NCI-H69 (cell line): ENCODE data around the gene MRTO4.
"Not testable (repeated sequence)": the region's sequence is repeated elsewhere in the genome, so short reads cannot be mapped to it uniquely, and the experiment has no call there.

Experiments
- DNase-seq: peaks from one replicate; lab custom pipeline; 2025; lab: John Stamatoyannopoulos, UW

MRTO4 gene

DNA sequence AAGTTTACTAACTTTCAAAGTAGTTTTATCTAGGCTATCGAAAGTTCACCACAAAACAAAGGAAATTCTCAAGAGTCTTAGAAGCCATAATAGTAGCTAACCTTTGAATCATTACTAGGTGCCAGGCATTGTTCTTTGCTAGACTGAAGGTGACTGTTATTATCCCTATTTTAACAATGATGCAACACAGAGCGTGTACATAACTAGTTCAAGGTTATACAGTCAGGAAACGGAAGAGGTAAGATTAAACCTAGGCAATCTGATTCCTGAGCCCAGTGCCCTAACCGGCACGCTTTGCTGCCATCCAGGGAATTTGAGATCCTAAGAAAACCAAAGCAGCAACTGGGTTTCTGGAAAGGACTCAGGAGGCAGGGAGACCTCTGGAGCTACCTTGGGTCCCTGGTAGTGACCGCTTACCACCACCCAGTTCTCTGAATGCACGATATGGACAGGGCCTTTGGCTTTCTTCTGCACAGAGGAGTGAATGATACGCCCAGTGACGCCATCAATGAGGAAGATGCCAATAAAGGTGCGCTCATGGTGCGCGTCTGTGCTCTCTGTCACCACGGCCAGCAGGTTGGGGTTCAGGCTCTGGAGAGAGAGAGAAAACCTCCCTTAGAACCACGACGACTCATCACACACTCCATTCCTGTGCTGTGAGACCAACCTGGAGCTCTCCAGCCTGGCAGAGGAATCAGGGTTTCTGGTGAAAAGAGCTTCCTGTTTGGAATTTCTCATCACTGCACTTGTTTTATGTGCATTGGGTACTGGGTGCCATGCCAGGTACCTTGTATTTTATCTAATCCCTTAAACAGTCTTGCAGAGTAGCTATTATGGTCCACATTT lies 28.4 kb upstream of the MRTO4 start:
- DNase-seq: no peak

DNA sequence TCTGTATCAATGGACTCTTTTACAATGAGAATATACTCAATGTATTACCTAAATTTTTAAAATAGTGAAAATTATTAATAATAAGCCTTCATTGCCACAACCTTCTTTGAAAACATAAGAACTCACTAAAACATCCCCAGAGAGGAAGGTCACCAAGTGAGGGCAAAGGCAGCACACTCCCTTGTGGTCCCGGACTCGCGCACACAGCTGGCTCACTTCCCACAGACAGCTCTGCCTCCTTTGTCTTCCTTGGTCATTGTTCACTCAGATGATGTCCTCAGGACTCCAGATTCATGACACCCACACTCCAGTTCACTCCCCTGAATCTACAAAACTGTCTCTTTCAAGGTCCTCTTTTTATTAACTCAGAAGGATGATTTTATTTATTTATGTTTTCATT lies 22.4 kb upstream of the MRTO4 start:
- no peak for DNase-seq

DNA sequence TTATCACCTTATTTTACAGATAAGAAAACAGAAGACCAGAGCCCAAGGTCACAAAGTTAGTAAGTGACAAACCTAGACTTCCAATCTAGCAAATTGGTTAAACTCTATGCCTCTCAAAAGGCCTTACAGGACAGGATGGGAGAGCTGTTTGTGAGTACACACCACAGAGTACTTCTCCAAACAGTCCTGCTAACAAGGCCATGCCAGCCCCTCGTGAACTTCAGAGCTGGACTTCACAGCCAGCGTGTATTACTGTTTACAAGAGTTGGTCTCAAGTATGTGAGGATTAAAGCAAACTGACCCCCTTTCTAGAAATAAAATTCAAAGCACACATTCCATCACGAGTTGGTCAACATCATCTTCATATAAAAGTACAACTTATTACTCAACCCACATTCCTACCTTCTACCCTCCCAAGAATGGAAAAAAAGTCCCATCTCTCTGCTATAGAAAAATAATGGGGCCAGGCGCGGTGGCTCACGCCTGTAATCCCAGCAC lies 21.7 kb upstream of the MRTO4 start:
- no peak for DNase-seq

DNA sequence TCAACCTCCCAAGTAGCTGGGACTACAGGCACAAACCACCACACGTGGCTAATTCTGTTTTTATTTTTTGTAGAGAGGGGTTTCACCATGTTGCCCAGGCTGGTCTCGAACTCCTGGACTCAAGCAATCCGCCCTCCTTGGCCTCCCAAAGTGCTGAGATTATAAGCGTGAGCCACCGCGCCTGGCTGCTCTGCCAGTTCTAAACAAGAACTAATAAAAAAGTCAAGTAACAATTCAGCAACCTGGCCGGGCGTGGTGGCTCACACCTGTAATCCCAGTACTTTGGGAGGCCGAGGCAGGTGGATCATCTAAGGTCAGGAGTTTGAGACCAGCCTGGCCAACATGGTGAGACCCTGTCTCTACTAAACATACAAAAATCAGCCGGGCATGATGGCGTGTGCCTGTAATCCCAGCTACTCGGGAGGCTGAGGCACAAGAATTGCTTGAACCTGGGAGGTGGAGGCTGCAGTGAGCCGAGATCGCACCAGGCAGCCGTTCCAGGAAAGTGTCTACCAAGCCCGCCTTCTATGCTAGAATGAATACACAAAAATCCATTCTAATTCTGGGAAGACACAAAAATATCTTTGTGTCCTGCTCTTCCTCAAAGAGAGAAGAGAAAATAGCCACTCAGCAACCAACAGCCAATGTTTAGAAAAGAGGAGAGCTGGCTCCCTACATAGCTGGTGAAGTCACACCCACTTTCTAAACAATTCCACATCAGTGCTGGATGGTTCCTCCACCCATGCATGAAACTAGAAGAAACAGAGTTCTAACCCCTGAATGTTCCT lies 19.7 kb upstream of the MRTO4 start:
- DNase-seq: not testable (repeated sequence)

DNA sequence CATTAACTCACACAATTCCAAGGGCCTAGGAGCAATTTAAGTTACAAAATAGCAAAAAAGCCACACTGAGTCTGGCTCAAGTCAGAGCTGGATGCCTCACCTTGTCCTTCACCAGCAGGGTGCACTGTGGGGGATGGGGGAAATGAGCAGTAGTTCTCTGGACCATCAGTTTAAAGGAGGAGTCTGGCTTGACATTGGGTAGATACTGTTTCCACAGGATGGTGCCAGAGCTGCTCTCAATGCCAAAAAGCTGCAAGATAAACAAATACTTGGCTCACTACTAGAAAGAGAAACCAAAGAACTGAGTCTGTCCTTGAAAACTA lies 19.1 kb upstream of the MRTO4 start:
- DNase-seq: no peak

DNA sequence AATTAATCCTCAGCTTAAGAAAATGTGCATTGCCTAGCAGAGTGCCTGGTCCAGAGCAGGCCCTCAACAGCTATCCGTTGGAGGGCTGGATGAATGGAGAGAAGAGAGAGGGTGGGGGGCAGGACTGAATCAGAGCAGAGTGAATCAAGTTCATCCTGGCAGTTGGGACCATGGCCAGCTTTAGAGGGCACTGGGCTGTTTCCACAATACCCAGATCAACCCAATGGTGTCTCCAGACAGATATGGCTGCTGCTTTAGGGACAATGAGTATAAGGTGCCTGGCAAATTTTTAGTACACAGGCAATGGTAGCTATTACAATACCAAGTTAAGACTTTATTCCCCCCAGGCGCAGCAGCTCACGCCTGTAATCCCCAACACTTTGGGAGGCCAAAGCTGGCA lies 17.4 kb upstream of the MRTO4 start:
- DNase-seq: no peak

DNA sequence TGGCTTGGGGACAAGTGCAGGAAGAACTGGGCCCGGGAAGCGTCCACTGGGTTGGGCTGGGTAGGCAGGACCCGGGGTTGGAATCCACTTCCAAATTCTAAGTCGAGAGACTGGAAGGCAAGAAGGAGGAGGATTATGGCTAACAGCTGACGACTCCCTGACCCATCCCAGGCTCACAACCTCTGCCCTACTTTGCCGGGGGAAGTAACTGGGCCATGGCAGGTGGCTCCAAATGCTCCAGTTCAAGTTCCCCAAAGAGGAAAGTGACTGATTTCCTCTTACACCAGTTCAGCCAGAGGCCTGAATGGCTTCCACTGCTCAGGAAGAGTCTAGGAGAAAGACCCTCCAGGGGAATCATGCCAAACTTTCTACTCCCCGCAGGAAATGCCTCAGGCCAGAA lies 11.7 kb upstream of the MRTO4 start:
- no peak for DNase-seq

DNA sequence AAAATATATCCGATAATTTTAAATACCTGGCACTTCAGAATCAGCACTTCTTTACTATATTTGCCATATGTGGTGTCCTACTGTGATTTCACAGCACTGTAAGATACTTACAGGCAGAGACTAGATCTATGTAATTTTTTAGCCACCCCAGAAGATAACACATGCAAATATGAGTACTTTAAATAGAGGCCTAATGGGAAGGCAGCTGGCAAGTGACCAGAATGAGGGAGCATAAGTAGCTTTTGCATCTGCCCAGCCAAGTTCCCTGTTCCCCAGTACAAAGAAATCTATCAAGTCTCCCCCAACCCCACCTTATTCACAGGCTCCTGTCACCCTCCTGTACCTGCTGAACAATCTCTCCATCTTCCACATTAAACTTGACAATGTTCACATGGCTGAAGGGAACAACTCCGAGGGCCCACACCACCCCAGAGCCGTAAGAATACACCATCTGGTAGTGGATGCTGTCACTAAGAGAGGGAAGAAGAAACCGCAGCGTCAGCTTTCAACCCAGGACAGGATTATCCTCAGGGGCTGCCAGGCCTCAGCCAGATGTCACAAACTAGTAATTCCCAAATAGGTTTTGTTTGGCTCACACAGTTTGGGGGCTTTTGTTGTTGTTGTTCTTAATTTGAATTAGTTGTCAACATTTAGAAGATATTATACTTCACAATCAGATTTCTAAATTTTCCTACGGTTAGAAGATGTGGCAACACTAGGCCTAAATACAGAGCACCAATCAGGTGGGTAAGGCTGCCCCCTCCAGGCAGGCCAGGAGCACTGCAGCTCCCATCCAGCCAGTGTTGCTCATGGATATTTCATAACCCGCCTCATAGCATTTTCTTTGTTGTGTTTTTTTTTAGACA lies 10.7 kb upstream of the MRTO4 start:
- DNase-seq: peak; percentile 8

DNA sequence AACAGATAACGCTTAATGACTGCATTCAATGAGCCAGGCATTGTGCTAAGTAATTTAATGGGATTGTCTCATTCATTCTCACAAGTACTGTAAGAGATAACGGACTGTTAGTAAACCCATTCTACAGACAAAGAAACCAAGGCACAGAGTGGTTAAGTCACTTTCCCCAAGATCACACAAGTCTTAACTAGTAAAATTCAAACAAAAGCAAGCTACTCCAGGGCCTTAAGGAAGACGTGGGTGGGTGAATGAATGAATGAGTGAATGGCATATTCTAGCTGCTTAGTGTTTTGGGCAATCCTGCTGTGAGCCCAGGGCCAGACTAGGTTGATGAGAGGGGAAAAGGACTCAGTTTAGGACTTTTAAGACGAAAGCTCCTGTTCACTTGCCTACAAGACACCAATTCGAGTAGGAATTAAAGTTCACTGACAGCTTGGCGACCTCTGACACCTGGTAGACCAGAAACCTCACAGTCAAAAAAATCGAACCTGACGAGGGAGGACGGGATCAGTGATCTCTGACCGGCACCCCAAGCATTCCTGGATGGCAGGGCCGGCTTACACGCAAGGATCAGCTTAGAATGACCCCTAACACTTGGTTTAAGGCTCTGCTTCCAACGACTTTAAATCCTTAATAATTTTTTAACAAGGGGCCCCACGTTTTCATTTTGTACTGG lies 838 bp upstream of the MRTO4 start:
- DNase-seq: no peak

DNA sequence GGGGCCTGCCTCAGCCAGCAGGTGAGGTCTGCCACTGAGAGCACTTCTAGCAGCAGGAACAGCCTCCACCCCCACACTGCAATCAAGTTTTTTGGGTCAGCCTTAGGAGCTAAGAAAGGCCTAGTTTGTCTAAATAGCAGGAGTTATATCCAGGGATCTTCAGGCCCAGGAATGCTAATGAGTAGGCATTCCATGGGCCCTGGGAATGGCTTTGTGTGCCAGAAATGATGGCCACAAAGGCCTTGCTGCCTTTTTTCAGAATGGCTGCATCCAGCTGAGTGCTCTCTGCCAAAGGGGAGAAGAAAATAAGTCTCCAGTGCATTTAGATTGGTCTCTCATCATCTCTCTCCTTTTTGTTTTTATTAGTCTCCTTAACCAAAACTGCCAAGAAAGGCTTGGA lies 2.8 kb downstream of the MRTO4 start:
- no peak for DNase-seq

DNA sequence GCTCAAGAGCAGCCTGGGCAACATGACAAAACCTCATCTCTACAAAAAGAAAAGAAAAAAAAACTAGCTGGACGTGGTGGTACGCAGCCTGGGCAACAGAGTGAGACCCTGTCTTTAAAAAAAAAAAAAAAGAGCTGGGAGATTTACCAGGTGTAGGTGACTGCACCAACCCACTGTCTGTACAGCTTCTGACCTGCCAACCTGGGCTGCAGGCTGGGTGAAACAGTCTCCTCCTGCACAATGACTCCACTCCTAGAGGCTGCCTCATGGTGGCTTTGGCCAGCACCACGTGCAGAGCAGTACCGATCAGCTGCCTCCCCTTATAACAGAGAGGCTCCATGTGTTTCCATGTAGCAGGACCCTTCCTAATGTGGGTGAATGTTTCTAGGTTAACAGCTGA lies 3.7 kb downstream of the MRTO4 start:
- no peak for DNase-seq

DNA sequence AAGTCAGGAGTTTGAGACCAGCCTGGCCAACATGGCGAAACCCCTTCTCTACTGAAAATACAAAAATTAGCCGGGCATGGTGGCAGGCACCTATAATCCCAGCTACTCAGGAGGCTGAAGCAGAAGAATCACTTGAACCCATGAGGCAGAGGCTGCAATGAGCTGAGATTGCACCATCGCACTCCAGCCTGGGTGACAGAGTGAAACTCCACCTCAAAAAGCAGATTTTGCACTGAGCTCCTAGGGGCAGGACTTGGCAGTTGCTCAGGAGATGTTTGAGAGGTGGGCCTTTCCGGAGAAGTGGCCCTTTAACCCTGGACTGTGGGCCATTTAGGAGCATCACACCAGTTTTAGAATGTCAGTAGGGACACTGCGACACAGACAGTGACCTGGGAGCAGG lies 4.7 kb downstream of the MRTO4 start:
- not testable (repeated sequence) for DNase-seq

DNA sequence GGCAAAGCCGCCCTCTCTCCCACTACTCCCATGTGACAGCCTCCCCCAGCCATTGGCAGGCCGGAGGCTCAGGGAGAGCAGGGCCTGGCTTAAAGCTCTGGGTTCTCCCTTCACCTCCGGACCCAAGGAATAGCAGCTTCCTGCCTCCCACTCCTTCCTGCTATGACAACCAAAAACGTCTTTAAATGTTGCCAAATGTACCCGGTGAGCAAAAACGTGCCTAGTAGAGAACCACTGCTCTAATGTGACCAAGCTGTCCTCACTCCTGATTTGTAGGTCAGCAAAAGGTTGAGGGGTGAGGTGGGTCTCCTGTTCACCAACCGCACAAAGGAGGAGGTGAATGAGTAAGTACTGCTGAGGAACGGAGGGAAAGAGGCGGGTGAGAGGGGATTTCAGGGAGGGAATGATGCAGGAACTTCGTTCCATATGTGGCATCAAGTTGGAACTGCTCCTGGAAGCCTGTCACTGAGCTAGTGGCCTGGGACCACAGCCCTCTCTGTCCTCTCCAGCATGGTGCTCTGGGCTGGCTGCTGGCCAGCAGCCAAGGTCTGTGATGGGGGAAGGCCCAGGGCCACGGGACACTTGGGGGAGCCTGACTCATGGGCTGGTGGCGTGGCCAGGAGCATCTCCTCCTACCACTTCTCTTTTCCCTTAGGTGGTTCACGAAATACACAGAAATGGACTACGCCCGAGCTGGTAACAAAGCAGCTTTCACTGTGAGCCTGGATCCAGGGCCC lies 5.7 kb downstream of the MRTO4 start:
- no peak for DNase-seq

DNA sequence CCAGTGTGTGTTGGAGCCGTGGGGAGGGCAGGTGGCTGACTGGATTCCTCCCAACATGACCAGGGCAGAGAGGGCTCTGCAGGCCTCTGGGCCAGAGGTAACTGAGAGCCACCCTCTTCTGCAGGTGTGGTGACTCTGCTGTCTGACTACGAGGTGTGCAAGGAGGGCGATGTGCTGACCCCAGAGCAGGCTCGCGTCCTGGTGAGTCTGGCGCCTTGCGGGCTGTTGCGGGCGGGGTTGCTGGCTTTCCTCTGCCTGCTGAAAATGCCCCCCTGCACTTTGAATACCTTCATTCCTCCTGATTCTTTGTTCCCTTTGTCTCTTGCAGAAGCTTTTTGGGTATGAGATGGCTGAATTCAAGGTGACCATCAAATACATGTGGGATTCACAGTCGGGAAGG lies 6.7 kb downstream of the MRTO4 start:
- DNase-seq: no peak

DNA sequence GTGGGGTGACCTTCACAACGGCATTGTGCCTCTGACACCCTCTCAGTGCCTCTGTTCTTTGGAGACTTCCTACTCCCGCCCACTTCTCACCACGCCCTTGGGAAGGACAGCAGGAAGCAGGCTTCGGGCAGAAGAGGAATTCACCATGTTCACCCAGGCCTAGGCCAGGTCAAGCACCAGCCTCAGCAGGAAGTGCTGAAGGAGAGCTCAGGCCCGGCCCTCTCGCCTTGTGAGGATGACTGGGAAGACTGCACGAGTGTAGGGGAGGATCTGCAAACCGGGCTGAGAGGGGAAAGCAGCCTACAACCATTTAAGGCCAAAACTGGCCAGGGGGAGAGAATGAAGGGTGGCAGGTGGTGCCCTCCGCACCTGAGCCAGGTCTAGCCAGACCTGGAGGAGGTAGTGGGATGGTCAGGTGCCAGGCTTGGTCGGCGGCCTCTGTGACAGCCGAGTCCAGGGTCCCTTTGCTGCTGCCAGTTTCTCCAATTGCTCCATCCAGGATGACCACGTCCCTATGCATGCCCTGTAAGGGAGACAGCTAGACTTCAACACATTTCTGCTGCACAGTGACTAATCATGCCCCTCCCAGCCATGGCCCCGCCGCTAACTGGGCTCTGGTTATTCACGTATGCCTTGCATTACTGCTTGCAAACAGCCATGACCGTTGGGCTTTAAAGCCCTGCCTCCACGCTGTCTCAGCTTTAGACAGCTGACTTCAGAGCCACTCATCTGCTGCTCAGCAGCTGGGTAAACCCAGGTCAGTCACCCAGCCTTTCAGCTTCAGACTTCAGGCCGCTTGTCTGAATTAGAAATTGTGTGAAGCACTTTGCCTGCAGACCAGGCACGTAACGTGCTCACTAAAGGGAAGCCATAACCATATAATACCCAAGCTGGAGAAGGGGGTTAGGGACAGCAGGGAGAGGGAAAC lies 8.9 kb downstream of the MRTO4 start:
- DNase-seq: no peak

DNA sequence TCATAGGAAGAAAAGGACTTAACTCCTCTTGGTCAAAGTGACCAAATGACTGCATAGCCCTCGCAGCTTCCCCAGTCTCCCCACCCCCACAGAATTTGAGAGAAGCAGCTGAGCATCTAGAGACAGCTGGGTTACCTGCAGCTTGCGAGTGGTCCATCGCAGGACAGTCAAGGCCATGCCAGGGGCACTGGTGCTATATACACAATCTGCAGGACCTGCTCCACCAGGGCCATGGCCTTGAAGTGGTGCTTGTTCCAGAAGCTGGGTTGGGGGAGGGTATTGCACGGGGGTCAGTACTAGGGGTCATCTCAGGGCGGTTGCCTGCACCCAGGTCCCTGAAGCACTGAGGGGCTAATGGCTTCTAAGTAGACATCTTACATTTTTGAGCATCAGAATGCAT lies 10.4 kb downstream of the MRTO4 start:
- no peak for DNase-seq

DNA sequence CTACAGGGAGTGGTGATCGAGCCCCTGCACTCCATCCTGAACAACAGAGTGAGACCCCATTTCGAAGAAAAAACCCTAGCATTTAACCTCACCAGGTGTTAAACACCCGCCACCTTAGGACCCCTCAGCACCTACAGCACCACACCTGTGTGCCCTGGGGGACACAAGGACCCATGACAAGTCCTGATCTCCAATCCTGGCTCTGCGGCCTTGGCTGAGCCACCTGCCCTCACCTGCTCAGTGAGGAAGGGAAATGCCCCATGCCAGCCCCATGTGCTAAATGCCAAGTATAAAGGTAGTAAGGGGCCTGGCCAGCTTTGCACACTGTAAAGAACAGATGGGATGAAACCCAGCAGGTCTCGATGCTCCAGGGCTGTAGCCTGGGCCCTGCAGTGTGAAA lies 11.1 kb downstream of the MRTO4 start:
- no peak for DNase-seq

DNA sequence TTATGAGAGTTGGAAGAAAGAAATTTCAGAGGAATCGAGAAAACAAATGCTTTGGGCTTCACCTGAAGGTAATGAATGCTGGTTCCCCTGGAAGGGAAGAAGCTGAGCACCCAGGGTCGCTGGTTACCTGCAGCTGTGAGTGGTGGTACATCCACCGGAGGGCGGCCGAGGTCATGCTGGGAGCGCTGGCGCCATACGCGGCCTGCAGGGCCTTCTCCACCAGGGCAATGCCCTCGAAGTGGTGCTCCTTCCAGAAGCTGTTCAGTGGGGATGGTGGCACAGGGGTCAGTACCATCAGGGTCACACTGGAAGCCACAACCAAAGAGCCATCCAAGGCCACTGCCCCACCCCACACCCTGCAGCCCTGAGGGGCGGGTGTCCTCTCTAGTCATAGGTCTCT lies 16.8 kb downstream of the MRTO4 start:
- DNase-seq: no peak

DNA sequence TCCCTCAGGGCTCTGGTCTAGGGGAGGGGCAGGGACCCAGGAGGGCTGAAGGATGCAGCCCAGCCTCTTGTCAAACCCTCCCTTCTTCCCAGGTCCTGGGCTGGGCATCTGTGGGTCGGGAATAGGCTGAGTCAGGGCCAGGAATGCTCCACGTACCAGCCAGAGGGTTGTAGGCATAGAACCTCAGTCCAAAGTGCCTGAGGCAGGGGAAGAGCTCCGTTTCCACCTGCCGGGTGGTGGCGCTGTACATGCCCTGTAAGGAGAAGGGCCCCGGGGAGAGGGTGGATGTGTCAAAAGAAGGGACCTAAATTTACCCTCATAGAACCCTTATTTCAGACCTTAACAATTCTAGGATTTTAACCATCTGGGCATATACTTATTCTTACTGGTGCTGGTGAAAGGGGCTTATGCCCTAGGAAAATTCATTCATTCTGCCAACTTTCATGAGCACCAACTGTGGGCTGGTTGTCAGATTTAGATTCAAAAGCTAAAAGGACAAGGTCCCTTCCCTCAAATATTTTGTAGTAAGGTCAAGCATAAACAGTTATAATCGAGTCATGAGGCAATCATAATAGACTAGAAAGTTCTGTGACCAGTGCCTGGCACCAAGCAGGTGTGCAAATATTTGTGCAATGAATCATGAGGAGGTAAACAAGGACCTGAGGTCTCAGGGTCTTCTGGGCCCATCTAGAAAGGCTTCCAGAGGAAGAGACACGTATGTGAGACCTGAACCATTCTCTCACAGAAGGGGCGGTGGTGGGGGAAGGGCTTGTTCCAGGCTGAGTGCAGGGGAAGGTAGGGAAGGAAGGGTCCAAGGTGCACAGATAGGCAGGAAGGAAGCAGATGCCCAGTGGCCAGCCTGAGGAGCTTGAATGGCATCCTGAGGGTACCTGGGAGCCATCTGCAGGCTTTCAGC lies 18.1 kb downstream of the MRTO4 start:
- DNase-seq: peak; percentile 19
